ENCODE results near the gene SLC35D1. TPM values are rescaled to one million over a fixed set of nuclear protein-coding genes. Genes with fewer than 3 reads are reported as not detected.

SLC35D1 gene
- total and polyA plus RNA-seq, 4 donors, result 22.9 to 100 (median 29.5) TPM

Small RNA genes lying within 50 kb of the gene (small RNA-seq; reads per million reads assigned to genes)
- gene RF00322, result not detected

Other genes with a start within 250 kb of the SLC35D1 start
- 1 to 10 TPM; 1.3 to 1.8 TPM for gene DNAI4, start 129.3 kb downstream of the SLC35D1 start, total RNA-seq
- gene DNAI4, start 129.3 kb downstream of the SLC35D1 start, polyA plus RNA-seq, result under 1 TPM; 0.42 to 0.43 TPM
- gene MIER1, start 129.2 kb downstream of the SLC35D1 start, total RNA-seq, result 10 to 100 TPM; 15.6 to 17.7 TPM
- gene MIER1, start 129.2 kb downstream of the SLC35D1 start, polyA plus RNA-seq, result 10 to 100 TPM in 1 of 2 donors, 1 to 10 TPM in 1; 7.3 to 23.2 TPM
- not detected for gene C1orf141, start 80.8 kb upstream of the SLC35D1 start, total RNA-seq
- not detected for gene C1orf141, start 80.8 kb upstream of the SLC35D1 start, polyA plus RNA-seq
- under 1 TPM; 0.08 to 0.09 TPM for gene IL23R, start 112.3 kb upstream of the SLC35D1 start, total RNA-seq
- not detected for gene IL23R, start 112.3 kb upstream of the SLC35D1 start, polyA plus RNA-seq

All from liver (tissue), 5 donors.